NCI-H2171 (cell line): ENCODE data around the gene HMX1.

Experiments
- DNase-seq: peaks from one replicate; lab custom pipeline; 2025; lab: John Stamatoyannopoulos, UW

Gene HMX1

DNA sequence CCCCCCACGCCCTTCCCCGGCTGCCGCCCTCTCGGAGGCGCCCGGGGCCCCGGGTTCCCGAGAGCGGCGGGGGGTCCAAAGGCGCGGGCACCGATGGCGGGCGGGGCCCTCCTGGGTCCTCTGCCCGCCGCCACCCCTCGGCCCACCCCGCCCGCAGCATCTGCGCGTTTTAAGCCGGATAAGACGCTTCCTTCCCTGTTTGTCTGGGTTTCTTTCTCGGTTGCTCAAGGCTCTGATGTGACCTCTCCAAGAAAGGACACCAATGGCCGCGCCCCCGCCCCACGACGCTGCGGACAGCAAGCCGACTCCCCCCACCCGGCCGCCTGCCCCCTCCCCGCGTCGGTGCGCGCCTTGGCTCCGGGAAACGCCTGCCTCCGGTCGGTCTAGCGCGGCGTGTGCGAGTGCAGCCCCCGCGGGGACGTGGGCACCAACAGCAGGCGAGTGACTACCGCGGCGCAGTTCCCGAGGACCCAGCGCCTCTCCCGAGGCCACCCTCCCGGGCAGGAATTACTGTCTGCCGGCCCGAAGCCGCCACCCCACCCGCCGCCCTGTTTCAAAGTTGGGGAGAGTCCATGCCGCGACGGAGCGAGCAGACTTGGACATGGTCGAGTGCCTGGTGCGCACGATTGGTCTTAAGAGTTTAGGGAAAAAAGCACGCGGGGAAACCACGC lies 21.1 kb upstream of the HMX1 start:
- DNase-seq, result no peak

DNA sequence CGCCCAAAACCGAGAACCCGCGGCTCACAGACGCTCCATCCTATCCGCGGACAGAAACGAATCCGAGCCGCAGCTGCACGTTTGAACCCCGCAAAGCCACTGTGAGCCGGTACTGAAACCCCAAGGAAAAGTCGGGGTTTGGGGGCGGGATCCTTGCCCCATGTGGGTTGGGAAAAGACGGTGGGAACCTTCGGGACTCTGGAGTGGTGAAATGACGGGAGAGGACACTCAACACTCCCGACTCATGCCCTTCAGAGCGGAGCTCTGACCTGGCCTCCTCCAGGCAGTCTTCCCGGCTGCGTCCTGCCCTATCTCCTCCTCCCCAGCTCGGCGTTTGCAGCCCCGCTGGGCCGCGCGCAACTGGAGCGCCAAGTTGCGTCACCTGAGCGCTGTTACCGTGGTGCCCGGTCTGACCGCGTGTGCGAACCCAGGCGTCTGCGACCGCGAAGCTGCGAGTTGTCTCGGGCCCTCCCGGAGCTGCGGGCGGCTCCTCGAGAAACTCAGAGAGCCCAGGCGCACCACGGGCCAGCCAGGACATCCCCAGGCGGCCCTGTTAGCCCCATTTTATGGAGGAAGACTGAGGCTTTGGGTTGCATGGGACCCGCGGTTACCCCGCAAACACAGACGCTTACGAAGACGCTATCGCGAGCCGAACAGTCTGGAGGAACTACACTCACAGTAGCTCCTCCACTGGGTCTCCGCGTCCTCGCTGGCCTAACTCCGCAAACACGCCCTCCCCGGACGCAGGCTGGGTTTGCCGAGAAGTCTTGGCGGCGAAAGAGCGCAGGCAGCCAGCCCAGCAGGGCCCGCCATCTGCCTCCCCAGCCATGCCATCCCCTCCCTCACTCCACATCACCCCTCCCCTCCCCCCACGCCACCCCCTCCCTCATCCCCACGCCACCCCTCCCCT lies 20.3 kb upstream of the HMX1 start:
- no peak for DNase-seq

DNA sequence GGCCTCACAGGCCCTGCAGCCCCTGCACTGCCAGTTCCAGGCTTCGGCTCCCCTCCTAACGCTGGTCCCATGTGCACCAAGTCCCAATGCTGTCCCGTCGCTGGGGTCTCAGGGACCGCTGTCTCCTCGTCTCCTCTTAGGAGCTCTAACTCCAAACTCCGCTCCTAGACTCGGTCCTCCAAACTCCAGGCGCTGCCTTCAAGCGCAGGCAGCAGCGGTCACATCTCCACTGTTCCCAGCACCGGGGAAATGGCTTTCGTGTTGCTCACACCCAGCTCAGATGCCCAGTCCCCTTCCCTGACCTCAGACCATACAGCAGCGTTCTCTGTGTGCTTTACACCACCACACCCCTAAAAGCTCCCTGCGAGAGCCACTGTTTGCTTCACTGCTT lies 19.6 kb upstream of the HMX1 start:
- DNase-seq, result no peak

DNA sequence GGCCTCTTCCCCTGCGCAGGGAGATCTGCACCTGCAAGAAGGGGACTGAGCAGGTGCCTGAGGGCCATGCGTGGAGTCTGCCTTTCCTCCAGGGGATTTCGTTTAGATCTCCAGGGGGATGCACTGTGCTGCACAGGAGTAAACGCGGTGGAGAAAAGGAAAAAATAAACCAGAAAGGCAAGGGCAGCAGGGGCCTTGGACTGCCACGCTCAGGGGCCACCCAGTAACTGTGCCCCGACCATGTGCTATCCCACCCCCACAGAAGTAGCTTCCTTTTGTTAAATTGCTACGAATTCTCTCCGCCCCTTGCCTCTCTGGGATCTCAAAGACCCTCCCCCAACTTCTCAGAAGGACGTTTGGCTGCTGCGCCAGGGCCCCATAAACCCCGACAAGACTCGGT lies 17.2 kb upstream of the HMX1 start:
- no peak for DNase-seq

DNA sequence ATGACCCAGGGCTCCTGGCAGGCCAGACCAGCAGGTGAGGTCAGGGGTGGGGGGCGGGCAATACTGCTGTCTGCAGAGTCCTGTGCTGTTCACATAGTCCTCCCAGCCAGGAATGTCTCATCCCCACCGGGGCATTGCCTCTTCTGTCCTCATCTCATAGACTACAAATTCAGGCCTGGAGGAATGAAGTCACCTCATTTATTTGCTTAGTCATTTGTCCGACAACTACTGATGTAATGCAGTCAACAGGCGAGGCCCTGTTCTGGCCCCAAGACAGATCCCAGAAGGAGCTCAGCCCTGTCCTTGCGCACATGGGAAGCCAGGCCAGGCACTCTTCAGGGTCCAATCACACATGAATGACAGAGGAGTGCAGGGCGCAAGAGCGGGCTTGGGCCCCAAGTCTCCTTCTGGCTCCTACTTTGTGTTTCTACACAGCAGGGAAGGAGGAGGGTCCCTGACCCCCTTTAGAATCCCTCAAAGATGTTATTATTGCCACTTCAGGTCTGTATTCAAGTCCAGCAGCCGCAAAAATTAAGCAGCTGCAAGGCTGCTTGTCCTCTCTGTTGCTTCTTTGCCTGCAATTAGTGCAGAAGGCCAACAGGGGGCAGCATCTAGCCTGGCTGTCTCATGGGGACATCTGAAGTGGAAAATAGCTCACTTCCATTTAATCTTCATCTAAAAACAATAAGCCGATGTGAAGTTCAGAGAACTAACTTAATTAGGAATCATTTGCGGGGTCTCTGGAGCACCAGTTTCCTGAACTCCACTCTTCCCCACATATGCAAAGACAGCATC lies 15.2 kb upstream of the HMX1 start:
- no peak for DNase-seq

DNA sequence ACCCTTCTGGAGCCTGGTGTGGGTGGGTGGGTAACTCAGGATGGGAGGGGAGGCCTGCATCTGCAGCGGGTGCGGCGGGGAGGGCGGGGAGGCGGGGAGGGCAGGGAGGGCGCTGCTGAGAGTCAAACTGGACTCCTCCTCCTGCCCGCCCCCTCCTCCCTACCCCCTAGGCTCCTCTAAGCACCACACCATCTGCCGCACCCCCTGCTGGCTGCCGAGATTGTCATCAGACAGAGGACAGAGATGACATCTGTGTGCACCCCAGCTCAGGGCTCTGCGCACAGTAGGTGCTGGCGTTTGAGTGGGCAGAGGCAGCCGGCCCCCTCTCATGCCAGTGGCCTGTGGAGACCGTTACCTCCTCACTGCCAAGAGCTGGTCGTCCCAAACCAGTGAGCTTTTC lies 10.6 kb upstream of the HMX1 start:
- DNase-seq, result no peak

DNA sequence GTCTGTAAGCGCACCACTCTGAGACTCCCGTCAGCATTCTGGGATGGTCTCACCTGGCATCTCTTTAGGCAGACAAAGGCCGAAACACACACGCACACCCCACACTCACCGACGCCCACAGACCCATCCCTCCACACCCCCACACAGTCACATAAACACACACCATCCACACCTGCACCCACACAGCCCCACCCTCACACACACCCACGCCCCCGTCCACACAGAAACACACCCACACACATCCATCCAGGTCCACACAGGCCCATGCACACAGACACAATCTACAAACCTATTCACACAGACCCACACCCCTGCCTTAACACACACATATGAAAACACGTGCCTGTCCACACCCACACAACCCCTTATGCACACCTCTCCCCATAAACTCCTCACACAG lies 9.2 kb upstream of the HMX1 start:
- no peak for DNase-seq

DNA sequence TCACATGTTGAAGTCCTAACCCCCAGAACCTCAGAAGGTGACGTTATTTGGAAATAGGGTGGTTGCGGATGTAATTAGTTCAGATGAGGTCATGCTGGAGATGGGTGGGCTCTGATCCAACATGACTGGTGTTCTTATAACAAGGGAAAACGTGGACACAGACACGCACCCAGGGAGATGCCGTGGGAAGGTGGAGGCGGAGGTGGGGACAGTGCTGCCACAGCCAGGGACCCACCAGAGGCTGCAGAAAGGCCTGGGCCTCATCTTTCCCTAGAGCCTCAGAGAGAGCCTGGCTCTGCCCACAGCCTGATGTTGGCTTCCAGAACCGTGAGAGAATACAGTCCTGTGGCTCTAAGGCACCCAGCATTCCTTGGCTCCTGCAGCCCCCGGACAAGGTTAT lies 7.9 kb upstream of the HMX1 start:
- no peak for DNase-seq

DNA sequence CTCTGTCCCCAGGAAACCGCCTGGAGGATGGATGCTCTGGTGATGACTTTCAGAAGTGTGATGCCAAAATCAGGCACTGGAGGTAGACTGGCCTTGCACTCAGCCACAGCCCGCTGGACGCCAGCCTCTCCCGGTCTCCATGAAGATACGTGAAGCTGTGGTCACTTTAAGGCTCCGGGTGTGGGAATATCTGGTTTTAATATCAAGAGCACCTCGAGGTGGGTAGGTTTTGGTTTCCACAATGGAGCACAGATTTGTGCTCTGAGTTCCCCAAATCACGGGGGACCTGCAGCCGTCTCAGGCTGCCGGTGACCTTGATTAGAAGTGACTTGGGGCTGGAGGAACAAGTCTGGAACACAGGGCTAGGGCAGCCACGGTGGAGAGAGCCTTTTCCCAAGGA lies 6.8 kb upstream of the HMX1 start:
- no peak for DNase-seq

DNA sequence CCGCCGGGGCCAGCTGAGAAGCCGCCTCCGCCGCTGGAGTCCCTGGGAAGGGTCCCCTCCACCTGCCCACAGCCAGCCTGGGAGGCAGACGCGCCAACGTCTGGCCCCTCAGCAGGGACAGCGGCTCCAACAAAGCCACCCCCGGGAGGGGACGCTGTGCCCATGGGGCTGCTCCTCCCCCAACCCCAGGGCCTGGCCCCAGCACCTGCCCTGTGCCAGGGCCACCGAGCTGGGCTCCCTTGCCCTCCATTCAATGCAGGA lies 6.1 kb upstream of the HMX1 start:
- no peak for DNase-seq

DNA sequence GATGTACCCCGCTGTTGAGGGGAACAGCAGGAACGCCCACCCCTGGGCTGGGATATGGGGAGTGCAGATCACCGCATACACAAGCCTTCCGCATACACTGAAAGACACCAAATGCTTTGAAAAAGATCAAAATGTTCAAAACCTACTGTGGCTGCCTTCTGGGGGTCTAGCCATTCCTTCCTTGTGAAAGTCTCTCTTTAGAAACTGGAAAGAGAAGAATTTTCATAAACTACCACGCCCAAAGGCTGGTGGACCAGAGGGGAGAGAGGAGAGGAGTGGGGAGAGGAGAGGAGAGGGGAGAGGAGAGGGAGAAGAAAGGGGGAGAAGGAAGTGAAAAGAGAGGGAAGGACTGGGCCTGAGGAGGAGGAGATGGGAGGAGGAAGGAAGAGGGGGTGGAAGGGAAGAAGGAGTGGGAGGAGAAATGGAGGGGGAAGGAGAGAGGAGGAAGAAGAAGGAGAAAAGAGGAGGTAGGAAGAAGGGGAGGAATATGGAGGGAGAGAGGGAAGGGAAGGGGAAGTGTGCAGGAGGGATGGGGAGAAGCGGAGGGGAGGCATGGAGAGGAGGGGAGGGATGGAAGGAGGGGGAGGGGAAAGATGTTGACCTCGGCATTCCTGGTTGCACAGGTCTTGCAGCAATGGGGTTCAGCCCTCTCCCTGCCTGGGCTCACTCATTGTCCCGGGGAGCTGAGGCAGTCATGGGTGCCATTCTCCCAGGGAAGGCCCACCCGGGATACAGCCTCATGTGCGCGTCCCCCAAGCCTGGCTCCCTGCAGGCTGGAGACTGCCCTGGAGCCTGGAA lies 5.5 kb upstream of the HMX1 start:
- DNase-seq, result no peak

DNA sequence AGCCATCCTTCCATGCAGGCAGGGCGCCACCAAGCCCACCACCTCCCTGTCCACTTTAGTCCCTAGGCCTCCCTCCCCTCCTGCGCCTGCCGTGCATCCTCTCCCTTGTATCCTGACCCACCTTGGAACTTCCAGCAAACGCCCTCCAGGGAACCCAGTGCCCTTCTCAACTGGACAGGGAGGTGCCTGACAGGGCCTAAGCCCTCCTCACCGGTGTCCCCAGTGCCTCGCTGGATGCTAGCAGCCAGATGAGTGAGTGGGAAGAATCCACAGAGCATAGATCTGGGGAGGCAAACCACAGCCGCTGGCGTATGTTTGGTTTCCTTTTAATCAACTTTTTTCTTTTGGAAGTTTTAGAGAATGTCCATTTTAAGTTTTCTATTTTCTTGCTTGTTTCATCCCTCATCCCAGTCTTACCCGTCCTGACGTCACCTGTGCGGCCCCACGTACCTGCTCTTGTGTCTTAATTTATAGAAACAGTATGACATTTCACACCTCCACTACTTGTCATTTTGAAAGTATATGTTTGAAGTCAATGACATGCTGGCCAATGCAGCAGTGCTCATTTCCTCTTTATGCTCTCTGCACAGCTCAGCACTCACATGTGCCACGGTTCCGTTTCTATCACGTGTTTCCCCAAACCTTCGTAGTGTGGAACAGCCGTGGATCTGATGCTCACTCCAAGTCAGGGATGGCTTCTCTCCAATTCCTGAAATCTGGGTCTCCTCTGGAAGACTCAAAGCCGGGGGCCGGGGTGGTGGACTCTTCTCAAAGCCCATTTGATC lies 3.4 kb upstream of the HMX1 start:
- DNase-seq, result no peak

DNA sequence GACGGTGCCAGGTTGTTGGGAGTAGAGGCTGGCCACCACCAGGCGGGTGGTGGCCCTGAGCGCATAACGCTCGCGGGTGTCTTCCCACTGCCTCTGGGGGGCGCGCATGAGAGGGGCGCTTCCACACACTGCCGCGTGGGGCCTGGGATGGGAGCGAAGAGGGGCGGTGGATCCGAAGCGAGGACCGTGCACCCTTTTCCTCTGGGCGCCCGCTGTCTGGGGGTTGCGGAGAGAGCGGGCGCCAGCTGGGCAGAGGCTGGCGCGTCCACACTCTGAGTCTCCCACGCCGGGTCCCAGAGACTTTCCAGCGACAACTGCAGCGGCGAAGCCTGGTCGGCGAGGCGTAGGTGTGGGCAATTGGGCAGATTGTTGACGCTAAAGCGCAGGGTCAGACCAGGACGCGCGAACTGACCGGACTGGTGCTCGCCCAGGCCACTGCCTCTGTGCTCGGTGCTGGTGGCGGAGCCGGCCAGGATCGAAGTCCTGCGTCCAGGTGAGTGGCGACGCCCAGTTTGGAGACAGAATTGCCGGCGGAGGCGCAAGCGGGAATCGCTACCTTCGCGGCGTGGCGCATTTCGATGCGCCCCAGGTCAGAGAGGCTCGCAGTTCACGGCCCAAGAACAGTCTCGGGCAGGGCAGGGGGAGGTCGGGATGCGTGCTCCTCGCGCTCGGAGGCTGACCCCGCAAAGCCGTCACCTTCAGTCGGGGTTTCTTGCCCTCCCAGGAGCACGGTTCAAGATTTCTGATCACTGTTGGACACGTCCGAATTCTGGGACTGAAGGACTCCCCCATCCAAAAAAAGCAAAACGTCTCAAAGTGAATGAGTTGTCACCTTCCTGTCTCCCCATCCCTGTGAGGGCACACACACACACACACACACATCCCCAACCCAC lies 2.6 kb upstream of the HMX1 start:
- DNase-seq, result no peak

DNA sequence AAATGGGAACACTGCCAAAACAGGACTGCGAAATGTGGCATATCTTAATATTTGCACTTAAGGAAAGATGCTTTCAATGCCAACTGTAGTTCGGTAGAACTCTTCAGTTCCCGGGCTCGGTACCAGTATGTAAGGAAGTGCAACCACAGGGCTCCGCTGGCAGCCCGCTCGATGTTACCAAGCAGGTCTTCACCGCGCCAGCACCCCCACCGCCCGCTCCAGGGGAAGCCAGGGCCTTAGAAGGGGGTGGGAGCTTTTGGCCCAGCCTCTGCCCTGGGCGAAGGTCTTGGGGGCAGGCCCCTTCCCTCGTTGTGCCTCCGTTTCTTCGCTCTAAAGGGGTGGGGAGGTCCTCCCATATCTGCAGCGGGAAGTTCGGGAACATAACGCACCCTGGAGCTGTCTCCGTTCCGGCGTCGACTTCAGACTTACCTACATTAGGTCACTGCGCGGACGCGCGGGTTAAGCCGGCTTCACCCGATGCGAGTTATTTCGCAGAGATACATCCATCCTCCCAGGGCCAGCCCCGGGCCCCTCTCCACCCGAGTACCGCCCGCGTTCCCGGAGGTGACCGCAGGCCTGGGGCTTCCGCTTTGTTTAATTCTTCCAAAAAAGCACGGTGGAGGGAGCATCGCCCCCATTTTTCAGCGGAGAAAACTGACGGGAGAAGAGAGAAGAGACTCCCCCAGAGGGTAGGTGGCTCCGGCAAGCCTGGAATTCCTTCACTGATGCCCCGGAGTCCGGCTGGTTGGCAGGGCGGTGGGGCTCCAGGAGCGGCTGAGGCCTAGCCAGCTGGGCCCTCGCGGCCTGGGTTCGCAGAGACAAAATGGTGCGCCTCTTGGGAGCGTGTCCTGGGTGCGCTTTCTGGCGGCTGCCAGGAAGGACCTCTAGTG lies 1.0 kb upstream of the HMX1 start:
- DNase-seq, result no peak

DNA sequence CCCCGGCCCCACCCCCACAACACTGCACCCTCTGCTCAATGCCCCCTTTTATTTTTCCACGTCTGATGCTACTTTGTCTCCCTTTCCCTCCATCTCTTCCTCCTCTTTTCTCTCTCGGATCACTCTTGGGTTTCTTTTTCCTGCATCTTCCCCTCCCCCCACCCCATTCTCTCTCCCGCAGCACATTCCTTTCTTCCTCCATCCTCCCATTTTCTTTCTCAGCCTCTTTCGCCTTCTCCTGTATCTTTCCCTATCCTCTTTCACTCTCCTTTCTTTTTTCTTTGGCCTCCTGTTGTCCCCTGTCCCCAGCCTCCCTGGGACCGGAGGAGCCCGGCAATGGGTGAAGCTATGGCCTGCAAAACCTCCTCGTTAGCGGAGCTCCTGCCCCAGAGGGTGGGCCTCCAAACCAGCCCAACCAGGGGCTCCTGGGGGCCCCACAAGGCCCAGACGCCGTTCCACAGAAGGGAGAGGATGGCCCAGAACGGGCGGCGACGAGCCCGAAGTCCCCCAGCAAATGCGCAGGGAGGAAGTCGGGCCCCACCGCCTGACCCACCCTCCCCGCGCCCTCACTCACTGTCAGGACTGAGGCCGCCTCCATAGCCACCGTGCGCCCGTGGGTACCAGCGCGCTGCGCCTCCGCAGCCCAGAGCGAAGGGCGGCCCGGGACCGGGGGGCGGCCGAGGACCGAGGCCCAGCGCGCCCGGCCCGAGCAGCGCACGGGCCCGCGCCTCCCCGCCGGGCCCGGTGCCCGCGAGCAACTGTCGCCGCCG lies 807 bp downstream of the HMX1 start:
- DNase-seq, result no peak

DNA sequence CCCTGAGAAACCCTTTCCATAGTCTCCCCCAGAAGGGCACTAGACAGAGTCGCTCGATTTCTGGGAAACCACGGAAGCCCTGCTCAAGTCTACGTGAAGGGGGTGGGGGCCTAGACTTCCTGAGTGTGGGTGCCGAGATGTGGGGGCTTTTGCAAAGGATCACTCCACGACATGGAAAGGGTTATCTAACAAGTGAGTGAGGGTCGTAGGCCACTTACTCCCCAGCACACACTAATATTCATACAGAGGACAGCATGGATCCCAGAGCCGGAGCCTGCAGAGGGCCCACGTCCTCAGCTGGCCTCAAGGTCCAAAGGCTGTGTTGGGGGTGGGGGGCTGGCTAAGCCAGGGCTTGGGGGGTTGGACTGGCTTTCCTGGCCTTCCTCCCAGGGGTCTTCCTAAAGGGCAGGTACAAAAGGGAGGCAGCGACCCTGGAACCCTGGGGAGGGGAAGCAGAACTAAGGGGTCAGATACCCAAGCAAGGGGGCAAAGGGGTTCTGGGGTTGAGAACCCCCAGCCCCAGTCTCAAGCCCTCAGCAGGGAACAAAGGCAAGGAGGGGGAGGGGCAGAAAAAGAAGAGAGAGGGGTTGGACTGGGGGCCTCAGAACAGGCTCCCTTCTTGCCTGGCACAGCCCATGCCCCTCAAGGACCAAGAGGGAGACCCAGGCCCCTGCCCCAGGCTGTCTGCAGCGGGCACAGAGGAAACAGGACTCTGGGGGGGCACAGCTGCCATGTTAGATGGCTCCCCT lies 1.6 kb downstream of the HMX1 start:
- DNase-seq, result no peak

DNA sequence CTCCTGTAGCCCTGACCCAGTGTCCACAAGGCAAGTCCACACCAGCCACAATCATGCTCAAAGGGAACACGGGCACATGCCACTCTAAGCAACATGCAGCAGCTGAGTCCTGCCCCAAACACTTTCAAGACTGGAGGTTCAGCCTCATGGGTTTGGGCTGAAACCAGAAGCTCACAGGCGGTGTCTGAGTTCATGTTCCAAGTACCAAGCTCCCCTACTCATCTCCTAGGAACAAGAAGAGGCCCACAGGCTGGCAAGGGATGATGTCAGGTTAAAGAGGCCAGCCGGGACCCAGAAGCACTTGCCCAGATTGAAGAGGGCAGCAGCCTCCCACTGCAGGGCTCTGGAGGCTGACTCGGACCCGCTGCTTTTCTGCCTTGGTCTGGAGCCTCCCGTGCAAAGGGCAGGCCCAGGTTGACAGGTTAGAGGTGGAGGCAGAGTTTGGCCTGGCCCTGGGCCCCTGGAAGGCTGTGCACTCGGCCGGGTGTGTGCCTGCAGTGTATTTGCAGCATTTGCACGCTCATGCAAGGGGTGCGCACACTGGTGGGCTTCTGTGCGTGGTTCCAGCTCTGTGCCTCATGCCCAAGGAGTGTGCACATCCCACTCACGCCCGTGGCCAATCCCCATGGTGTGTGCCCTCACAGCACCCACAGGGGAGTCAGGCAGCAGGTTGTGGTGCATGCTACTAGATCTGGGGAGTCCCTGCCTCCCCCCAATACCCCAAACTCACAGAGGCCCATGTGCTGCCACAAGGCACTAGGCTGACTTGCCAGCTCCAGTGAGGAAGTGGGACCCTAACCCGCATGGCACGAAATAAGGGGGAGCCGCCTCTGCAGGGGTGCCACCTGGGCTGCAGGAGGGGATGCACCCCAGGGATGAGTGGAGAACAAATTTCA lies 2.4 kb downstream of the HMX1 start:
- no peak for DNase-seq
